ENCODE results near the gene TMEM222. TPM values are rescaled to one million over a fixed set of nuclear protein-coding genes. Genes with fewer than 3 reads are reported as not detected.
"Not testable (repeated sequence)": the region's sequence is repeated elsewhere in the genome, so short reads cannot be mapped to it uniquely, and the experiment has no call there.

TMEM222 gene
- total RNA-seq, 1 donor from 2014 or later, result 34.3 TPM

DNA sequence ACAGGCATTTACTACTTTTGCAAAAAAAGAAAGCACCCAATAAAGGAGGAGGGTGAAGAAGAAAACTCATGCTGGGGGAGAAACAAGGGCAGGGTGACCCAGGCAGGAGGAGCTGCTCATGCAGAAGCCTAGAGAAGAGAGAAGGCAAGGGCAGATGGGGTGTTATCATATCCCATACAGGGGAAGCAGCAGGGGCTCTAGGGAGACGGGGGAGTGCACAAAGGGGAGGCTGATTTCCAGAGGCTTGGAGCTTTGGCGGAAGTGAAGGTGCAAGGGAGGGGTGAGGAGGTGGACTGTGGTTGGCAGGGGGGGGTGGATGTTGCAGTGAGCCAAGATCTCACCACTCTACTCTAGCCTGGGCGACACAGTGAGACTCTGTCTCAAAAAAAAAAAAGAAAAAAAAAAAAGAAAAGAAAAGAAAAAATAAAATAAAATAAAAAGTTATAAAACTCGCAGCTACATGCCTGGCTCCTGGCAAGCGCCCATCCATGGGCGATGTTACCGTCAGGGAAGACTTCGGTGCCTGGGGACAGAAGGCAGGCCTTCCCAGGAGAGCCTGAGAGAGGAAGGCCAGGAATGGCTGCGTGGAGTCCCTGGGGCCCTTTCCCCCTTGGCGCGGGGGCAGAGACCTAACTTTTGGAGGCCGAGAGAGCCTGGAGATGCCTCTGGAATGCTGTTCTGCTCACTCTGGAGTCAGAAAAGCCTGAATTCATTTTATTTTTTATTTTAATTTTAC lies 56.0 kb downstream of the TMEM222 start:
- DNase-seq (ENCODE audit: low spot score), result no peak

DNA sequence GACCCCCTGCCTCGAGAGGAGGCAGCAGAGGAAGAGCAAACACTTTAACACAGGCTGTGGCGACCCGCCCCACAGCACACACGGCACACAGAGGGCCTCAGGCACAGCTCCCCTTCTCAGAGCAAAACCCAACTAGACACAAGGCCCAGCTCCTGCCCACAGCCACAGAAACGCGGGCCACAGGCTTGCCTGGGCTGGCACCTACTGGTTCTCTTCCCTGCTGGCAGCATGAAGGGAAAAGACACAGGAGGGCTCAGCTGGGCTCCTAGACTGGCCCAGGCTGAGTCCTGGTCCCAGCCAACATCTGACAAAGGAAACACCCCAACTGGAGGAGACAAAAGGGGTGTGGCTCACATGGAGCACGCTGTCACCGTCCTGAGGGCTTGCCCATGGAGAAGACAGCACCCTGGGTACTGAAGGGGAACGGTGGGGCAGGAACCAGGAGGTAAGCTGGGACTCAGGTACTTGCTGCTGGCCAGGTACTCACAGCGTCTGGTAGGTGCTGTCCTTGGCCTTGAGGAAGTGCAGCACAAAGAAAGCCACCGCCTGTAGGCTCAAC lies 57.7 kb downstream of the TMEM222 start:
- no peak for DNase-seq (ENCODE audit: low spot score)

DNA sequence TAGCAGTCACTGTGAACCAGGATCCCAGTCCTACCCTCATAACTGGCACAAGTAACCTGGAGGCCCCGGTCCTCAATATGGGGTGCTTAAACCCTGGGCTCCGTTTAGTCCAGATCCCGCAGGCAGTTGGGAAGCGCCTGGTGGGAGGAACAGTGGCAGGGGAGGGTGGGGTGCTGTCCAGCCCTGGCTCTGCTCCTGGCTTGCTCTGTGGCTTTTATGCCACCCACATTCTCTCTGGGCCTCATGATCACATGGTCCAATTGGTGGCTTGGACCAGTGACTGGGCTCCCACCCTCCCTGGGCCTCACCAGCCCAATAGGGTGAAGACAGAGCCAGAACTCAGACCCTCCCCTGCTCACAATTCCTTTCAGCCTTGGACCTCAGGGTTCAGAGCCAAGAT lies 58.3 kb downstream of the TMEM222 start:
- DNase-seq (ENCODE audit: low spot score), result no peak

DNA sequence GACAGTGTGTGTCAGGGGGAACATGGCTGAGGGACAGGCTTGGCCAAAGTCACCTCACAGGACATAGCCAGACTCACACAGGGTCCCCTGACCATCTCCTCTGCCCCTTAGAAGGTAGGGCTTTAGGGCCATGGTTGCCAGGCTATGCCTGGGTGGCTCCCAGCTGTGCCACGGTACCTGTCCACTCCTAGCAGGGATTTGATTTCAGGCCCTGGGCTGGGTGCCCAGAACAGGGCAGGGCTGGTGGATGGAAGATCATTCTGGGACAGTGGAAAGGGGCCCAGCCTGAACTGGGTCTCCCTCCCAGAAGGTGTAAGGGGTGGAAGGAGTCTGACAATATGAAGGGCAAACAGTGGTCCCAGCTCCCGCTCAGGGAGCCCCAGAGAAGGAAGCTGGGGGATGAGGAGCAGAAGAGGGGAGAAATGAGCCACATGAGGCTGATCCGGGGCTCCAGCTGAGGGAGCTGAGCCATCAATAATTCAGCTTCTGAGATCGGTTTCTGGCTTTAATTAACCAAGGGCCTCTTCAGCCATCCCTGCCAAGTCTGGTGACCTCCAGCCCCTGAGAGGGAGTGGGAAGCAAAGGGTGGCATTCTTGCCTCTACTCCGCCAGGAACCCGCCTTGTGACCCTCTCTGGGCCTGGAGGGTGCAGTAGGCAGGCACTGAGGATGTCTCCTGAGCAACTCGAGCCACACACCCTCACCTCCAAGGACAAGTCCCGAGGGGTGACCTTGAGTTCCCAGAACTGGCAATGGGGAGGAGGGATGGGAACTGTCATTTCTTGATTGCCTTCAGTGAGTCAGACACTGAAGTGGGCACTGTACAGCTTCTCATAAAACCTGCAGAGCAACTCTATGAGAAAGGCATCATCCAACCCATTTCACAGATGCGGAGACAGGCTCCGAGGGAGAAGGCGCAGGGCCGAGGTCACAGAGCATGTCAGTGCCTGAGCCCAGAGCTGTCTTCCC lies 59.1 kb downstream of the TMEM222 start:
- DNase-seq (ENCODE audit: low spot score), result no peak

DNA sequence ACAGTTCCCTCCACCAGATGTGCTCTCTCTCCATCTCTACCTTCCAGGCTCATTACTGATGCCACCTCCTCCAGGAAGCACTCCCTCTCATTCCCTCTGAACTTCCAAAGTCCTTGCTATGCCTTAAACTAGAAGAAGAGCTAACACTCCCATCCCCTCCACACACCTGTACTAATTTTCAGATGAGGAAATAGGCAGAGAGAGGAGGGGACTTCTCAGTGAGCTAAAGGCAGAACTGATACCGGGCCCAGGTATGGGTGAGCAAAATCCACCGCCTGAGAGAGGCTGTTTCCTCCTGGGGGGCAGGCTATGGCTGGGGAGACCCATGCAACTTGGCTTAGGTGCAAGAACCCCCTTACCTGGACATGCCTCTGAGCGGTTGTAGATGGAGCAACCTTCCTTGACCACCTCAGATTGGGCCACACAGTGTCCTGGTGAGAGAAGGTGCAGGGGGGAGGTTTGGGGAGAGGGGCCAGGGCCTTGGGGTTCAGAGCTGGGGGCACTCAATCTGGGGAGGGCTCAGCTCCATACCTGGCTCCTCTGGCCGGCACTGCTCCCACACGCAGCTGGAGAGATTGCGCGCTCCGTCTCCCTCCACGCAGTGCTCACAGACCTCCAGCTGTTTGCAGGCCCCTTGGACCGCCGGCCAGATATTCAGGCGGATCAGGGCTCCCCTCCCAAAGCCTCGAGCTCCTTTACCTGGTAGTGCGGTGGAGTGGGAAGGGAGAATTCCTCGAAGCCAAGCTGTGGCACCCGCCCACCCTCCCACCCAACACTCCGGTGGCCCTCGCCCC lies 60.2 kb downstream of the TMEM222 start:
- no peak for DNase-seq (ENCODE audit: low spot score)

DNA sequence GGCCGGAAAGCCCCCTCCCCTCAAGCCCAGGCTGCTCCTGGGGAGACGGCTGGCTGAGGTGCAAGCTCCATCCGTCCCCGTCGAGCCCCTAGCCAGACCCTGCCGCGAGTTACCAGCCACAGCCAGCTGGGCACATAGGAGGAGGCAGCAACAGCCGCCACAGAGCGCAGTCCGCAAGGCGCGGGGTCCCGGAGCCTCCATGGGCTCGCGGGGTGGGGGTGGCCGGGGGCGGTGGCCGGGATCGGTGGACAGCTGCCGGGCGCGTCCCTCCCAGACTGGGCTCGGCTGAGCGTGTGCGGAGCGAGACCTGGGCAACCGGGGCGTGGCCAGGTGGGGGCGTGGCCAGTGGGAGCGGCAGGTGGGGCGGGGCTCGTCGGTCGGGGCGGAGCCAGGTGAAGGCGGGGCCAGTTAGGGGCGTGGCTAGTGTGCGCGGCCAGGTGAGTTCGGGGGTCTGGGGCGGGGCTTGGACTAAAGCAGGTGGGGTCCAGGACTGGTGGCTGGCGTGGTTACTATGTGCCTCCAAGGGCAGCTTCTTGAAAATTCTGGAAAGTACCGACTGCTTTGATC lies 61.2 kb downstream of the TMEM222 start, which contains the start of gene CD164L2:
TSS of gene CD164L2 (minus strand) at position 295 of the 567 bp plus-strand sequence. CDS start at position 201, 94 bp downstream.
- DNase-seq (ENCODE audit: low spot score), result peak; percentile 61

DNA sequence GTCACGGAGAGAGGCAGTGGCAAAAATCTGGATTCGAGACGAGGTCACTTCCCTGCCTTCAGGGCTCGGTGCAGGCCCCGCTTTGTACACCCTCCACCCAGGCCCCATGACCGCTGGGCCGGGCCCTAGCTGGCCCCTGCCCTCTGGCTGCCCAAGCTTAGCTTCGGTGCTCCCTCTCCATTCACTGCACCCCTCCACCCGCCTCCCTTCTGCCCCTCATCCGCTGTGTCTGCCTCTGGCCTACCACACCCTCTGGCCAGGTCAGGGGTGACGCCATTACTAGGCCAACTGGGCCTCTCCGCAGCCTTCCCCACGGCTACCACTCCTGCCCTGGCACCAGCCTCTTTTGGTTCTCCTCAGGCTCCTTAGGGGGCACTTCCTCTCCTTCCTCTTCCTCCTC lies 61.7 kb downstream of the TMEM222 start:
- no peak for DNase-seq (ENCODE audit: low spot score)

DNA sequence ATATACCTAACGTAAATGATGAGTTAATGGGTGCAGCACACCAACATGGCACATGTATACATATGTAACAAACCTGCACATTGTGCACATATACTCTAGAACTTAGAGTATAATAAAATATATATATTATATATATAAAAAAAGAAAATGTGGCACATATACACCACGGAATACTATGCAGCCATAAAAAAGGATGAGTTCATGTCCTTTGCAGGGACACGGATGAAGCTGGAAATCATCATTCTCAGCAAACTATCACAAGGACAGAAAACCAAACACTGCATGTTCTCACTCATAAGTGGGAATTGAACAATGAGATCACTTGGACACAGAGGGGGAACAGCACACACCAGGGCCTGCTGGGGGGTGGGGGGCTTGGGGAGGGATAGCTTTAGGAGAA lies 62.8 kb downstream of the TMEM222 start:
- not testable (repeated sequence) for DNase-seq (ENCODE audit: low spot score)

Other genes with a start within 250 kb of the TMEM222 start
- gene SLC9A1, start 167.0 kb upstream of the TMEM222 start, total RNA-seq, result 170 TPM
- gene WDTC1, start 87.5 kb upstream of the TMEM222 start, total RNA-seq, result 52.6 TPM
- gene SYTL1, start 19.9 kb downstream of the TMEM222 start, total RNA-seq, result 48.5 TPM
- 50.9 TPM for gene MAP3K6, start 44.8 kb downstream of the TMEM222 start, total RNA-seq
- gene FCN3, start 52.7 kb downstream of the TMEM222 start, total RNA-seq, result 3.5 TPM
- gene CD164L2, start 61.2 kb downstream of the TMEM222 start, total RNA-seq, result 5.4 TPM
- 0.09 TPM for gene GPR3, start 70.5 kb downstream of the TMEM222 start, total RNA-seq
- gene WASF2, start 168.0 kb downstream of the TMEM222 start, total RNA-seq, result 124 TPM

Measured in mucosa of gallbladder (tissue), 1 donor.